ENCODE data around the gene ADCYAP1R1.

The ADCYAP1R1 gene

DNA sequence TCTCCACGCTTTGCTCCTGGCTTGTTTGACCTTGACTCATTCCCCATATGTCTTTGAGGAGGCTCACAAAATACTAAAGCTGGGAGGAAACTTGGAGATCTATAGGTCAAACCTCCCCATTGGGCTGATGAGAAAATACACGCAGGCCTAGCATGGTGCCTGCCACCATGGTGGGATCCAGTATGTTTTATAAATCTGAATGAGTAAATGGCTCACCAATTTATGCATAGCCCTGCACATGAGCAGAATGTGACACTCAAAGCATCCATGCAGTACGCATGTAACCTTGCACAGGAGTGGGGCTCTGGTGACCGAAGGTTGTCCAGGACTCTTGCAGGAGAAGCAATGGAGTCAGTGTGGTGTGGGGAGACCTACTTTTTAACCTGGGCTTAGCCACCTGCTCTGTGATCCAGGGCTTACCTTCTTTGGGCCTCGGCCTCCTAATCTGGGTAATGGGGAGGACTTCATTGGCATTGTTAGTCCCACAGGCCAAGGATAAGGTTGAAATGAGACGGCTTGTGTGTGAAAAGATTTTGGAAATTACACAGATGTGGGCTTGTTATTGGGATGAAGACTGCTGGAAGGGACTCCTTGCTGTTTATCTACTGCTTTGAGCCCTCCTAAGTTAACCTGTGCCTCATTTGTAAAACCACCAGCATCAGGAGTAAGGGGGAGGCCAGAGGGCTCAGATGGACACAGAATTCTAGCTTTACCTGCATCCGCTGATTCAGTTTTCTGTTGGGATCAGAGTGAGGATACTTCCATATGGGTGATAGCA is 58.4 kb downstream of the ADCYAP1R1 start:
- H3K79me2 ChIP-seq (ENCODE audit: insufficient read depth, low read length), result no peaks in the 10 kb centered on the region
- no peaks in the 10 kb centered on the region for H3K27me3 ChIP-seq (ENCODE audit: insufficient read depth, low read length, poor library complexity, severe bottlenecking)
- H3K4me2 ChIP-seq (ENCODE audit: low read depth, low read length, poor library complexity, severe bottlenecking), result no peak overlapping the region
- no peaks in the 10 kb centered on the region for H3K9me3 ChIP-seq (ENCODE audit: insufficient read depth, low read depth, low read length)
- no peaks in the 10 kb centered on the region for H3K36me3 ChIP-seq (ENCODE audit: insufficient read depth, low read length)
- H3K4me1 ChIP-seq (ENCODE audit: insufficient read depth, low read length, poor library complexity, severe bottlenecking), result no peaks in the 10 kb centered on the region
- no peaks in the 10 kb centered on the region for H3K9me2 ChIP-seq (replicated peaks; ENCODE audit: low read depth, low read length)
- H3F3A ChIP-seq (ENCODE audit: low read depth), result no peaks in the 10 kb centered on the region
- H3K9ac ChIP-seq (ENCODE audit: low read depth, low read length, poor library complexity, severe bottlenecking), result no peak overlapping the region
- no peak for TF ChIP-seq EZH2phosphoT487 (IDR thresholded peaks at IDR 0.05; ENCODE audit: borderline replicate concordance)
- TF ChIP-seq, protein P1, sequence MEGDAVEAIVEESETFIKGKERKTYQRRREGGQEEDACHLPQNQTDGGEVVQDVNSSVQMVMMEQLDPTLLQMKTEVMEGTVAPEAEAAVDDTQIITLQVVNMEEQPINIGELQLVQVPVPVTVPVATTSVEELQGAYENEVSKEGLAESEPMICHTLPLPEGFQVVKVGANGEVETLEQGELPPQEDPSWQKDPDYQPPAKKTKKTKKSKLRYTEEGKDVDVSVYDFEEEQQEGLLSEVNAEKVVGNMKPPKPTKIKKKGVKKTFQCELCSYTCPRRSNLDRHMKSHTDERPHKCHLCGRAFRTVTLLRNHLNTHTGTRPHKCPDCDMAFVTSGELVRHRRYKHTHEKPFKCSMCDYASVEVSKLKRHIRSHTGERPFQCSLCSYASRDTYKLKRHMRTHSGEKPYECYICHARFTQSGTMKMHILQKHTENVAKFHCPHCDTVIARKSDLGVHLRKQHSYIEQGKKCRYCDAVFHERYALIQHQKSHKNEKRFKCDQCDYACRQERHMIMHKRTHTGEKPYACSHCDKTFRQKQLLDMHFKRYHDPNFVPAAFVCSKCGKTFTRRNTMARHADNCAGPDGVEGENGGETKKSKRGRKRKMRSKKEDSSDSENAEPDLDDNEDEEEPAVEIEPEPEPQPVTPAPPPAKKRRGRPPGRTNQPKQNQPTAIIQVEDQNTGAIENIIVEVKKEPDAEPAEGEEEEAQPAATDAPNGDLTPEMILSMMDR (conservative IDR thresholded peaks at IDR 0.05; ENCODE audit: low read length), result no peak
- H4K20me1 ChIP-seq (ENCODE audit: insufficient read depth, low read length, poor library complexity, severe bottlenecking), result no peaks in the 10 kb centered on the region
- no peak overlapping the region for H3K4me3 ChIP-seq (ENCODE audit: low read length, poor library complexity, severe bottlenecking)
- no peak overlapping the region for H2AFZ ChIP-seq (ENCODE audit: low read length)

- no peaks in the 10 kb centered on the region for H3K9me3 ChIP-seq (ENCODE audit: insufficient read depth, low read depth, low read length)
- no peaks in the 10 kb centered on the region for H3K27me3 ChIP-seq (ENCODE audit: insufficient read depth, low read length, poor library complexity, severe bottlenecking)
- H4K20me1 ChIP-seq (ENCODE audit: insufficient read depth, low read length, poor library complexity, severe bottlenecking), result no peaks in the 10 kb centered on the region
- H2AFZ ChIP-seq (ENCODE audit: low read length), result no peak overlapping the region
- no peaks in the 10 kb centered on the region for H3K4me1 ChIP-seq (ENCODE audit: insufficient read depth, low read length, poor library complexity, severe bottlenecking)
- no peaks in the 10 kb centered on the region for H3K79me2 ChIP-seq (ENCODE audit: insufficient read depth, low read length)
- H3K4me3 ChIP-seq (ENCODE audit: low read length, poor library complexity, severe bottlenecking), result no peak overlapping the region
- no peaks in the 10 kb centered on the region for H3K36me3 ChIP-seq (ENCODE audit: insufficient read depth, low read length)
- TF ChIP-seq, protein P1 (conservative IDR thresholded peaks at IDR 0.05; ENCODE audit: low read length), result no peak
- TF ChIP-seq EZH2phosphoT487 (IDR thresholded peaks at IDR 0.05; ENCODE audit: borderline replicate concordance), result no peak
- no peak overlapping the region for H3K4me2 ChIP-seq (ENCODE audit: low read depth, low read length, poor library complexity, severe bottlenecking)
- no peaks in the 10 kb centered on the region for H3K9me2 ChIP-seq (replicated peaks; ENCODE audit: low read depth, low read length)
- no peak overlapping the region for H3K9ac ChIP-seq (ENCODE audit: low read depth, low read length, poor library complexity, severe bottlenecking)
- H3F3A ChIP-seq (ENCODE audit: low read depth), result no peaks in the 10 kb centered on the region
These were observed 59.0 kb downstream of the ADCYAP1R1 start for GRCh38 chr7:31111109-31111451.

GRCh38 chr7:31113660-31114059 is 61.6 kb downstream of the ADCYAP1R1 start:
- H3K9ac ChIP-seq (ENCODE audit: low read depth, low read length, poor library complexity, severe bottlenecking), result no peak overlapping the region
- TF ChIP-seq, protein P1 (conservative IDR thresholded peaks at IDR 0.05; ENCODE audit: low read length), result no peak
- TF ChIP-seq EZH2phosphoT487 (IDR thresholded peaks at IDR 0.05; ENCODE audit: borderline replicate concordance), result no peak
- no peaks in the 10 kb centered on the region for H3K9me2 ChIP-seq (replicated peaks; ENCODE audit: low read depth, low read length)
- no peak overlapping the region for H2AFZ ChIP-seq (ENCODE audit: low read length)
- no peaks in the 10 kb centered on the region for H3K9me3 ChIP-seq (ENCODE audit: insufficient read depth, low read depth, low read length)
- H3K79me2 ChIP-seq (ENCODE audit: insufficient read depth, low read length), result no peaks in the 10 kb centered on the region
- no peaks in the 10 kb centered on the region for H3K4me1 ChIP-seq (ENCODE audit: insufficient read depth, low read length, poor library complexity, severe bottlenecking)
- H4K20me1 ChIP-seq (ENCODE audit: insufficient read depth, low read length, poor library complexity, severe bottlenecking), result no peaks in the 10 kb centered on the region
- no peaks in the 10 kb centered on the region for H3K27me3 ChIP-seq (ENCODE audit: insufficient read depth, low read length, poor library complexity, severe bottlenecking)
- no peaks in the 10 kb centered on the region for H3K36me3 ChIP-seq (ENCODE audit: insufficient read depth, low read length)
- no peaks in the 10 kb centered on the region for H3F3A ChIP-seq (ENCODE audit: low read depth)
- no peak overlapping the region for H3K4me2 ChIP-seq (ENCODE audit: low read depth, low read length, poor library complexity, severe bottlenecking)
- H3K4me3 ChIP-seq (ENCODE audit: low read length, poor library complexity, severe bottlenecking), result no peak overlapping the region
